NCI-H2171 (cell line): ENCODE data around the gene ALKBH5.

Experiments used
- DNase-seq: peaks from one replicate; lab custom pipeline; 2025; lab: John Stamatoyannopoulos, UW

ALKBH5 gene

DNA sequence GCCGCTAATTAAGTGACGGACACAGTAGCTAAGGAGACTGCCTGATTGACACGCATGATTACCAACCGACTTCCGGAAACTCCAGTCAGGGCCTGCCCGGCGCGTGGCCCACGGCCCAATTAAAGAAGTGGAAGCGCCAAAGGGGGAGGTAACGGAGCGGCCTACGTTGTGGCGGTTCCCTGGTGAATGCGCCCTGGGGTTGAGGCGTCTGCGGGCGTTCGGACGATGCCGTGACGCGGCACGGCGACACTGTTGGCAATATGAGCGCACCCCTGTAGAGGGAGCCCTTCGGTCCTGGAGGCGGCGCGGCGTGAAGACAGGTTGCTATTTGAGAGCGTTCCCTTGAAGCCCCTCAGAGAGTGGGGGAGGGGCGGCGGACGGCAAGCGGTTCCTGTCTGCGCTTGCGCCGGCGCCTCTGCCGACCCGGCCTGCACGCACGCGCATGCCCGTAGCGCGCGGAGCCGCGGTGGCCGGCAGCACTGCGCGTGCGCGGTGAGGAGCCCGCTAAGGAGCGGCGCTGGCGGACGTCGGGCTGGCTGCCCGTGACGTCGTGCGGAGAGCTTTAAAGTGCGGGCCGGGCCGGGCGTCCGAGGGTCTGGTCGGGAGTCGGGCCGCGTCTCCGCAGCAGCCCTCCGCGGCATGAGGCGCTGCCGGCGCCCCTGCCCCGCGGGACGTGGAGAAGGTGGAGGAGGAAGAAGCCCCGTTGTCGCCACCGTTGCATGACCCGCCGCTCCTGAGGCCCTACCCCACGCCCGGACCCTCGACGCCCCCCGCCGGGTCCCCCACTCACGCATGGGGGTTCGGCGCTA is at the start of gene ALKBH5:
Gene ALKBH5, plus strand, starts transcription at position 495 of the 809 bp plus-strand sequence. CDS start 416 bp downstream, outside the sequence.
- DNase-seq = peak; percentile 98

- no peak for DNase-seq
Observed at GRCh38 chr17:18136357-18136756, 47.3 kb upstream of the ALKBH5 start.

DNA sequence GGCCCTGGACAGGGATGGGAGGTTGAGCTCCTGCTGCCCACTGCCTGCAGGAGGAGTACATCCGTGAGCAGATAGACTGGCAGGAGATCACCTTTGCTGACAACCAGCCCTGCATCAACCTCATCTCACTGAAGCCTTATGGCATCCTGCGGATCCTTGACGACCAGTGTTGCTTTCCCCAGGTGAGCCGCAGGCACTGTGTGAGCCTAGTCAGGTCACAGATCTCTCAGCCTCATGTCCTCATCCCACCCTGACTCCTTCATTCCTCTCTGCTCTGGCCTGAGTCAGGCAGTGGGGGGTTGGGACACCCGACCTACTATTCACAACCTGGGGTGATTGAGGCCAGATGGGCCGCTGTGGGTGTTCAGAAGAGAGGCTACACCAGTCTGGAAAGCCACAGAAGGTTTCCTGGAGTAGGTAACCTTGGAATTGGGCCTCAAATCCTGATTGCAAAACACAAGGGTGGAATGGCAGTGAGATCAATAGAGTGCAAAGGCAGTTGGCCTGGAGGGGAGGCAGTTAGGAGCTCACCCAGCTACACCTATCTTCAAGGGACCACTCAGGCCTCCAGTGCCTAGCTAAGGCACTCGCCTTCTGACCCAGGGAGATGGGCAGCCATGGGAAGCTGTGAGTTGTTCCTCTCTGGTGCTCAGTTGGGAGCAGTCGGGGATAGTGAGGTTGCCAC is 45.4 kb upstream of the ALKBH5 start:
- DNase-seq = no peak

DNA sequence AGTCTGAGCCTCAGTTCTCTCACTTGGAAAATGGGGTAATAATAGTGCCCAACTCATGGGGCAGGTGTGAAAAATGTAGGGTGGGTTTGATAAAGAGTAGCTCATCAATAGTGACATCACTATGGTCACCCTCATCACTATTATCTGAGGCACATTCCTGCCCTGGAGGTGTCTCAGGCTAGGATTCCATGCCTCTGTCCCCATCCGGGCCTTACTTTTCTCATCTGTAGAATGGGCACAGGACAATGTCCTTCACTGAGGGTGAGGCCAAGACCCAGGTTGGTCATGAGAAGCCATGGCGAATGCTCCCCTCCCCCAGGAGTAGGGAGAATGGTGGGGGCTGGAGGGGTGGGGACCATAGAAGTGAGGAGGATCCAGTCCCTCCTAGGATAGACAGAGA is 44.5 kb upstream of the ALKBH5 start:
- no peak for DNase-seq

DNA sequence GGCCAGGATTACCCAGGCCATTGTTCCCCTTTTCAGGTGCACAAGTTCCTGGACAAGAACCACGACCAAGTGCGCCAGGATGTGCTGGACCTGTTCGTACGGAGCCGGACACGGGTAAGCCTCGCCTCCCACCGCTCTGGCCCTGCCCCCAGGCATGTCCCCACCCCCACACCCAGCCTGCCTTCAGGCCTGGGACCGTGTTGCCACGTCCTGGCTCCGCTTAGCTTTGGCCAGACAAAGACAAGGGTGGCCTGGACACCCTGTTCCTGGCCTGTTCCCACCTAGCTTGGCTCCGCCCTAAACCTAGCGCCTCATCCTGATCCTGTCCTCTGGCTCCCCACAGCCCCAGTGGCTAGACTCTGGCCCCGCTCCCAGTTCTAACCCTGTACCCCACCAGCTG is 44.1 kb upstream of the ALKBH5 start:
- no peak for DNase-seq

DNA sequence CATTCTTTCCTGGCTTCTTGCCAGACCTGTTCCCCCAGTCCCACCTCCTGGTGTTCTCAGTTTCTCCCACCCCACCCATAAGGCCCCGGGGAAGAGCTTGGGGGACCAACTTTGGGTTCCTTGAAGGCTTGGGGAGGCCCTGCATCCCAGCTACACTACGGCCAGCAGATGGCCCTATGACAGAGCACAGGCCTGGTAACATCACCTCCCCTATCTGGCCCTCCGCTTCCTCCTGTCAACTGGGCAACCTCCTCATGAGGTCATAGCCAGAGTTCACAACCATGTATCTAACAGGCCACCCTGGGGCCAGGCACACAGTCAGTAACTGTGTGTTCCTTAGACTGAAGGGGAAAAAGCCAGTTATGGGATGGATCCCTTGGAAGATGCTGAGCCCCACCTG is 43.7 kb upstream of the ALKBH5 start:
- DNase-seq = no peak

DNA sequence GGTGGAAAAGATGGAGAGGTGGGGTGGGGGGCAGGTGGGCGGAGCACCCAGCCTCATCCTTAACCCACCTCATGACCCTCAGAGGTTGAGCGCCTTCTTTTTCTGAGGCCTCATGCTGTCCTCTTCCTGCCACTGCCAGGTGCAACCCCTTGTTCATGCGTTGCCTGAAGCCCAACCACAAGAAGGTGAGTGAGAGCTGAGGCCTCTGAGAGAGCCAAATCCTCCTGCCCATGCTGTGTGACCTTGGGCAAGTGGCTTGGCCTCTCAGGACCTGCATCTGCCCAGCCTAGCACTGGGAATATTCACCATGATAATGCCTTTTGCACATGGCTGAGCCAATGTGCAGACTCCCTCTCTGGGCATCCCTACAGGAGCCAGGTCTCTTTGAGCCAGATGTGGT is 43.0 kb upstream of the ALKBH5 start:
- DNase-seq = no peak

- DNase-seq = peak; percentile 22
Observed at GRCh38 chr17:18141210-18141803, 42.3 kb upstream of the ALKBH5 start.

DNA sequence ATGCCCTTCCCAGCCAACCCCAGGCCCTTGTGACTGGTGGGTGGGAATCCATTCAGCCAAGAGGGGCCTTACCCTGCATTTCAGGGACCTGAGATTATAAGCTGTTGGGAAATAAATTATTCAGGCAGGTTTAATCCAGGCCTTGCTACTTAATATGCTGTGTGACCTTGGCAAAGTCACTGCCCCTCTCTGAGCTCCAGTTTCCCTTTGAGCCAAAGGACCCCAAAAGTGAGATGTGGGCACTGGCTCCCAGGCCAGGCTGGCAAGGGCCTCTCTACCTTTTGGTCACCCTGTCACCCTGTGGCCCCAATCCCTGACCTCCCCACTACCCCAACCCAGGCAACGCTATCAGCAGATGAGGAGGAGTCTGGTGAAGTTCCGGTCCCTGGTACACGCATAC is 41.2 kb upstream of the ALKBH5 start:
- no peak for DNase-seq

GRCh38 chr17:18143044-18143936 is 40.3 kb upstream of the ALKBH5 start:
- no peak for DNase-seq

GRCh38 chr17:18144261-18144660 is 39.4 kb upstream of the ALKBH5 start:
- no peak for DNase-seq

DNA sequence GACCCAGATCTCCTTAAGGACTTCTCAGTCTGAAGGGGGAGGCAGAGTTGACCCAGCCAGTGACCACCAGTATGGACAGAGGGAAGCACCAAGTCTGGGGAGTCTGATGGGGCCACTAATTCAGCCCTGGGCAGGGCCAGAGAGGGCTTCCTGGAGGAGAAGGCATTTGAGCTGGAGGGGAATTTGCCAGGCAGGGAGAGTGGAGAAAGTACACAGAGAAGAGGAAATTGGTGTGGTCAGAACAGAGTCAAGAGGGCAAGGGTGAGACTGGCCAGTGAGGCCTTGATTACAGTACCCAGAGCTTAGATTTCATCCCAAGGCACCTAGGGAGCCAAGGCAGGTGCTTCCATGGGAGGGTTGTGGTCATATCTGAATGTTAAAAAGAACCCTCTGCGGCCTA is 38.8 kb upstream of the ALKBH5 start:
- no peak for DNase-seq

GRCh38 chr17:18145811-18146210 is 37.8 kb upstream of the ALKBH5 start:
- DNase-seq = no peak

DNA sequence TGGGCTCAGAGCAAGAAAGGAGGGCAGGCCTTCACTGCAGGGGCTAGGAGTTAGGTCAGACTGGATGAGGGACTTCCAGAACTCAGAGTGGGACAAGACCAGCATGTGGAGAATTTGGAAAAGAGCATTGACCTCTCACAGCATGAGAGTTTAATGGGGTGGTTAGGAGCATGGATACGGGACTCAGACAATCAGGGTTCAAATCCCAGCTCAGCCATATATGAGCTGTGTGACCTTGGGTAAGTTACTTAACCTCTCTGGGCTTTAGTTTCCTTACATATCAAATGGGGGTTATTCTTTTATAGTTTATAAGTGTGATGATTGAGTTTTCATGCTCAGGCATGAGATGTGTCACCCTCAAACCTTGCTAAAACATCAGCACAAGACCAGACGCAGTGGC is 37.4 kb upstream of the ALKBH5 start:
- DNase-seq = no peak

DNA sequence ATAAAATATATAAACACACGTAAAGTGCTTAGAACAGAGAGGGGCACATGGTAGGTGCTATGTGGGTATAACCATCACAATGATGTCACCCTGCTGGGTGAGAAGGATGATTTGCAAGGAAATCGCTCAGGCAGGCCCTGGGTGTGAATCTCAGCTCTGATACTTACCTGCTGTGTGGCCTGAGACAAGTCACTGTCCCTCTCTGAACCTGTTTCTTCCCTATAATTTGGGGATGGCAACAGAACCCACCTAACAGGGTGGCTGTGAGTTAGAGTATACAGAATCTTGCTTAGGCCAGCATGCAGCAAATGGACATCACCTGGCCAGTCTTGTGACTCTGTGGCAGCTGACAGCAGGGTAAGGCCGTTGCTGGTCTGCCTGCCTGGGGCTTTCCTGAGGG is 36.6 kb upstream of the ALKBH5 start:
- no peak for DNase-seq

GRCh38 chr17:18148586-18148985 is 35.0 kb upstream of the ALKBH5 start:
- no peak for DNase-seq

- no peak for DNase-seq
Observed at GRCh38 chr17:18151290-18151689, 32.3 kb upstream of the ALKBH5 start.

- no peak for DNase-seq
Observed at GRCh38 chr17:18155179-18155578, 28.4 kb upstream of the ALKBH5 start.

DNA sequence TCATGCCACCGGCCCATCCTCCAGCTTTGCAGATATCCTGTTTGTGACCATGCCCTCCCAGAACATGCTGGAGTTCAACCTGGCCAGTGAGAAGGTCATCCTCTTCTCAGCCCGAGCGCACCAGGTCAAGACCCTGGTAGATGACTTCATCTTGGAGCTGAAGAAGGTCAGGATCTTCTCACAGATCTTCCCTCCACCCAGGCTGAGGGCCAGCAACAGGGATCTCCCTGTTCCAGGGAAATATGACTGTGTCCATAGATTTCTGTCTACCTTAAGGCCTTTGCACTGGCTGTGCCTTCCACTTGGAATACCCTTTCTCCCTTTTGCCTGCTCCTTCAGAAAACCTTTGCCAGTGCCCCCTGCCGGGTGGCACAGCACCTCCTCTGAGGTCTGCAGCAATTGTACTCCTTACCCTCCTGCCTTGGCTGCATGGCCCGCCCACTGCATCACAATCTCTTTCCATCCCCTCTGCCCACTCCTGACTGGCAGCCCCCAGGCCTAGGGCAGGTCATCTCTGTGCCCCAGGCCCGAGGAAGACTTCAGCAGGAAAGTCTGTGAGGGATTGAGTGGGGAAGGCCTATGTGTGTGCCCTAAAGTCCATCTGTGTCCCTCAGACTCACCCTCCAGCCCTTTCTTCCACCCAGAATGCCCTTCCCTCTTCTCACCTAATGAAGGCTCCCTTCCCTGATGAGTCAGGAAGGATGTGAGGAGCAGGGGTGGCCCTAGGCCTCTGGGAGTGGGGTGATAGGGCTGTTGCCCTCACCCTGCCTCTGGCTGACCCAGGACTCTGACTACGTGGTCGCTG is 27.3 kb upstream of the ALKBH5 start:
- no peak for DNase-seq

GRCh38 chr17:18156976-18157280 is 26.7 kb upstream of the ALKBH5 start:
- no peak for DNase-seq

- no peak for DNase-seq
Observed at GRCh38 chr17:18157354-18157985, 26.2 kb upstream of the ALKBH5 start.
